Measurements from ENCODE around the gene PHYHD1.
"Not testable (repeated sequence)": the region's sequence is repeated elsewhere in the genome, so short reads cannot be mapped to it uniquely, and the experiment has no call there.

Gene PHYHD1

DNA sequence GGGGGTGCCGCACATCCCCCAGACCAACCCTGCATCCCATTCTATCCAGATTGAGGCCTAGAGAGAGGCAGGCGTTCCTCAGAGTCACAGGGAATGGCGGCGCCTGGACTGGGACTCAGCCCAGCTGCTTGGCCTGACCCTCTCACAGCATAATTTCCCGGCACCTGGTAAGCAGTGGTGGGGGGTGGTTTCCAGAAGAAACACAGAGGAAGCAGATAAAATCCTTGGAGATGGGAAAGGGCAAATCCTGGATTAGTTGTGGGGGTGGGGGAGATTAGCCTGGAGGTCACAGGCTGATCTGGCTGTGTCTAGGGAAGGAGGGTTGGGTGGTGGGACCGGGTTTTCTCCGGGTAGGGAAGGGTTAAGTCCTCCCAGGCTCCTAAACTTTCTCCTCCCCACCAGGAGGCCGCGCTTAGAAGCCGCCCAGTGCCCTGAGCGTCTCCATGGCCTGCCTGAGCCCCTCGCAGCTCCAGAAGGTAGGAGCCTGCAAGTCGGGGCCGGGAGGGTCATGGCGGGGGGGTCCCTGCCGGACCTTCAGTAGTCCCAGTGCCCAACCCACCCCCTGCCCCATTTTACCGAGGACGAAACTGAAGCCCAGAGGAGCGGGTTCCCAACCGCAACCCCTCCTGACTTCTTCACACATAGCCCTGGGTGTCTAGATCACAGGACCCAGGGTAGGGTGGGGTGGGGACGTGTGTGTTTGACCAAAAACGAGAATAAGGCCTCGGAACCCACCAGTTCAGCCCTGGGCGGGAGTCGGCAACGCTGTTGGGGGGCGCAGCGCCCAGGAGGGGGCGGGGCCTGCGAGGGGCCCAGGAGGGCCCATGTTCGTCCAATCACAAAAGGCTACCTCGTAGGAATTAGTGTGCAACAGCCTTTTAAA is 1.3 kb downstream of the PHYHD1 start:
- peak; percentile 77 for DNase-seq (ENCODE audit: low spot score)

- DNase-seq (ENCODE audit: low spot score) = no peak
Observed at GRCh38 chr9:128923493-128923883, 2.7 kb downstream of the PHYHD1 start.

GRCh38 chr9:128927731-128928411 is 7.1 kb downstream of the PHYHD1 start:
- peak; percentile 67 for DNase-seq (ENCODE audit: low spot score)

- DNase-seq (ENCODE audit: low spot score) = no peak
Observed at GRCh38 chr9:128928624-128929023, 7.8 kb downstream of the PHYHD1 start.

GRCh38 chr9:128929560-128929959 is 8.8 kb downstream of the PHYHD1 start:
- DNase-seq (ENCODE audit: low spot score) = no peak

- no peak for DNase-seq (ENCODE audit: low spot score)
Observed at GRCh38 chr9:128933731-128934130, 12.9 kb downstream of the PHYHD1 start.

DNA sequence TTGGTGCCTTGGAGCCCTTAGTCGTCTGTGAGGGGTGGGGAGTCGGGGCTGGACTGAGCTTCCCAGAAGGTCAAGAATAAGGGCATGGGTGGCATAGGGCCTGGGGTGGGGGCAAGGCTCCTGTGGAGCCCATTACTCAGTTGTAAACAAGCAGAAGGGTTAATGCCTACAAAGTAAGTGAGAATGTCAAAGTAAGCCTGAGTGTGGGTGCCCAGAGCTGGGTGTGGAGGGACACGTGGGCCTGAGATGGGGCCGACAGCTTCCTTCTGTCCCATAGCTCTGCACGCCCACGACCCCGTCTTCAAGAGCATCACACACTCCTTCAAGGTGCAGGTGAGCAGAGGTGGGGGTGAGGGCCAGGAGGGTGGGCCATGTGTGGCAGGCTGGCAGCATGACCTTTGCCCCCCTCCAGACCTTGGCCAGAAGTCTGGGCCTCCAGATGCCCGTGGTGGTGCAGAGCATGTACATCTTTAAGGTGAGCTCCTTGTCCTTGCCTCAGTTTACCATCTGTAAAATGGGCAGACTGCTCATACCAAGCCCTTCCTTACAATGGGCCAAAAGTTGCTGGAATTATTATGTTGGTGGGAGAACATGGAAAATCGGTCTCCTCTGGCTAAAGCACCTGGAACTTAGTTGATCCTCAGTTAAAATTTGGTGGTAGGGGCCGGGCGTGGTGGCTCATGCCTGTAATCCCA is 15.5 kb downstream of the PHYHD1 start:
- DNase-seq (ENCODE audit: low spot score) = no peak

GRCh38 chr9:128937310-128938165 is 16.8 kb downstream of the PHYHD1 start:
- no peak for DNase-seq (ENCODE audit: low spot score)

DNA sequence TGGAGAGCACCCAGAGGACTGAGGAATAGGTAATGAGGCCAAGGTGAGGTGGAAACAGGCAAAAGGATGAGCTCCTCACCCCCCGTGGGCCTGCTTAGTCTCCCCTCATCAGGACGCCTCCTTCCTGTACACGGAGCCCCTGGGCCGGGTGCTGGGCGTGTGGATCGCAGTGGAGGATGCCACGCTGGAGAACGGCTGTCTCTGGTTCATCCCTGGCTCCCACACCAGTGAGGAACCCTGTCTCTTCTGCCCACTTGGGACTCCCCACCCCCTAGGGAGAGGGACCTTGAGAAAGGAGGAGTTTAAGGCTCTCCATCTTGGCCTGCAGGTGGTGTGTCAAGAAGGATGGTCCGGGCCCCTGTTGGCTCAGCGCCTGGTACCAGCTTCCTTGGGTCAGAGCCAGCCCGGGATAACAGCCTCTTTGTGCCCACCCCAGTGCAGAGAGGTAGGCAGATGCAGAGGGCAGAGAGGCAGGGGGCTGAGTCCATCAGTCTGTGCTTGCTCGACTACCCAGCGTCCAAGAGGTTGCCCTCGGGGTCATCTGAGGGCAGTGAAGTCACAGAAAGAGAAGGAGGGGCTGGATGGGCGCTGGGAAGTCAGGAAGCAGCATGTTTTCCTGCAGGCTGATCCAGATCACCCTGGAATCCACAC is 19.6 kb downstream of the PHYHD1 start:
- no peak for DNase-seq (ENCODE audit: low spot score)

DNA sequence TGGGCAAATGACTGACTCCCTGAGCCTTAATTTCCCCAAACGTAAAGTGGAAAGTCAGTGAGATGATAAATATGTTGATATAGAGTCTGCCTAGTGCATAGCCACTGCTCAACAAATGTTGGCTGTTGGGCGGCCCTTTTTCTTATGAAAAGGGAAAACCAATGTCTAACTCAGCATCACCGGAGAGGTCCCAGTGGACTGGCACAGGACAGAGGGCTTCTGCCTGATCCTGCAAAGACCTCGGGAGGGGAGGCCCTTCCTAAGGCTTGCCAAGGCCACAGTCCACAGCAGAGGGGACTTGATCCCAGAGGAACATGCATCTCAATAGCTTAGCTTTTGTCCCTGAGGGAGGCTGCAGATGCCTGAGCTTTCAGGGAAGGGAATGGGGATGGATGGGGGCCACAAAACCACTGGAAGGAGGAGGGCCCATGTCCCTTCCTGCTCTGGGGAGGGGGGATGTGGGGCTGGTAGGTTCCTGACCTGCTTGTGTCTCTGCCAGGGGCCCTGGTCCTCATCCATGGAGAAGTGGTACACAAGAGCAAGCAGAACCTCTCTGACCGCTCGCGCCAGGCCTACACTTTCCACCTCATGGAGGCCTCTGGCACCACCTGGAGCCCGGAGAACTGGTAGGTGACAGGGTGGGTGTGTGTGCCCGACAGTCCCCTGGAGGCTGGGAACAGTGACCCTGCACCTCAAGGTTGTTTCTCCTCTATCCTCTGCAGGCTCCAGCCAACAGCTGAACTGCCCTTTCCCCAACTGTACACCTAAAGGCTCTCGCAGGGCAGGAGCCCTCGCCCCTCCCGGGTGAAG is 20.4 kb downstream of the PHYHD1 start:
- DNase-seq (ENCODE audit: low spot score) = no peak

- DNase-seq (ENCODE audit: low spot score) = no peak
Observed at GRCh38 chr9:128943832-128944620, 23.2 kb downstream of the PHYHD1 start.

- DNase-seq (ENCODE audit: low spot score) = not testable (repeated sequence)
Observed at GRCh38 chr9:128944966-128945365, 24.2 kb downstream of the PHYHD1 start.

DNA sequence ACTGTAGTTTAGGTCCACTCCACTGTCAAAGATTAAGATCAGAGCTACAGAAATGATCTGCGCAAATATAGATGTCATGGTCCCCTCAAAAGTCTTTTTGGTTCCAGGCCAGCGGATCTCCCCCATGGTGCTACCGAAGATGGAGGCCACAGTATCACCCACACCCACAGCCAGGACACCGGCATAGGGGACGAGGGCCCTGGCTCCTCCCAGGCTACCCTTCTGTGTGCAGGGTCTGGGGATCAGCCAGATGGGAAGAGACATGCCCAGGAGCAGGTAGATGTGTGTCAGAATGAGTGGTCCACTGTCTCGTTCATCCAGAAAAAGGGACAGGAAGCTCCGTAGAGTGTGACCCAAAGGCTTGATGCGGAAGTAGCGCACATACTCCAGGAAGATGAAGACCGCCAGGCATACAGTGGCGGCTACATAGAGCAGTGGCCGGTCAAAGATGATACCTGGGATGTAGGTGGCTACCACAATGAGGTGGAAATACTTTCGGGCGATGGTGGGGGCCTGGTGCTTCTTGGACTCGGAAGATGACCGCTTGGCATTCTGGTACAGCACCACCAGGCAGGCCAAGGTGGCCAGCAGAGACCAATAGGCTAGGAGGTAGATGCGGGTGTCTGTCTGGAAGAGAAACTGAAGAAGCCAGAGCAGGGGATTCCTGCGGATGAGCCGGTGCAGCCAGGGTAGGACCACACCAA is 25.2 kb downstream of the PHYHD1 start:
- DNase-seq (ENCODE audit: low spot score) = no peak

DNA sequence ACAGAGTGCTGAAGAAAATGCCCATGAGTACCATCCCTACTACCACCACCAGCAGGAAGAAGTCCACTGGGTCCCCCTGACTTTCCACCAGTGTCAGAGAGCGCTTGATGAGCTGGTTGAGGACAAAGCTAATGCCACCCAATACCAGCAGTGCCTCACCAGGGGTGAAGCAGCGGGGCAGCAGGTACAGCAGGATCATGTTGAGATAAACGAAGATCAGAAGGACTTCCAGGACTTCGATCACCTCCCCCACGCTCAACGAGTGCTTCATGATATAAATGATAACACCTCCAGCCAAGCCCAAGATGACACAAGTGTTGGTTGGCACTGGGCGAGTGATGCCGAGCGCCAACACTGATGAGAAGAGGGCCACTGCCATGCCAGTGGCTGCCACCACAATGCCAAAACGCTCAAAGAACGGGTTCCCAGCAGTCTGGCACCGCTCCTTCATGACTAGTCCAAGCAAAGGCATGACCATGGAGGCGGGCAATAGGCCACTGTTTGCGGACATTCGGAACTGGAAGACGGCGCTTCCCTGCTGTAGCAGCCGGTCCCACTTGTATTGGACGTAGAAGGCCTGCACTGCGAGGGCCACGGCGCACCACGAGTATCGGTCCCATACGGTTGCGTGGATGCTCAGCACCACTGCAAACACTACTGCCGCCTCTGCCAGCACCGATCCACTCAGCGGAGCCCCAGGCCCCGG is 25.9 kb downstream of the PHYHD1 start:
- DNase-seq (ENCODE audit: low spot score) = peak; percentile 52

DNA sequence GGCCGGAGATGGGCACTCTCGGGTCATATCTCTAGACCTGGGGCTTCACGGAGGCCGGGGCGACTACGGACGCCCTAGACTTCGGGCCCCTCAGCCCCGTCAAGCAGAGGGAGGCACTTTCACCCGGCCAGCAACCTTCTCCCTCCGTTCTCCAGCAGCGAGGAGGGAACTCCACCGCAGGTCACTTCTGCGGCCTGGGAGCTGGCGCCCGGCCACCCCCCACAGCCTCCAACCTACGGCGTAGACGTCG is 26.4 kb downstream of the PHYHD1 start:
- DNase-seq (ENCODE audit: low spot score) = no peak

DNA sequence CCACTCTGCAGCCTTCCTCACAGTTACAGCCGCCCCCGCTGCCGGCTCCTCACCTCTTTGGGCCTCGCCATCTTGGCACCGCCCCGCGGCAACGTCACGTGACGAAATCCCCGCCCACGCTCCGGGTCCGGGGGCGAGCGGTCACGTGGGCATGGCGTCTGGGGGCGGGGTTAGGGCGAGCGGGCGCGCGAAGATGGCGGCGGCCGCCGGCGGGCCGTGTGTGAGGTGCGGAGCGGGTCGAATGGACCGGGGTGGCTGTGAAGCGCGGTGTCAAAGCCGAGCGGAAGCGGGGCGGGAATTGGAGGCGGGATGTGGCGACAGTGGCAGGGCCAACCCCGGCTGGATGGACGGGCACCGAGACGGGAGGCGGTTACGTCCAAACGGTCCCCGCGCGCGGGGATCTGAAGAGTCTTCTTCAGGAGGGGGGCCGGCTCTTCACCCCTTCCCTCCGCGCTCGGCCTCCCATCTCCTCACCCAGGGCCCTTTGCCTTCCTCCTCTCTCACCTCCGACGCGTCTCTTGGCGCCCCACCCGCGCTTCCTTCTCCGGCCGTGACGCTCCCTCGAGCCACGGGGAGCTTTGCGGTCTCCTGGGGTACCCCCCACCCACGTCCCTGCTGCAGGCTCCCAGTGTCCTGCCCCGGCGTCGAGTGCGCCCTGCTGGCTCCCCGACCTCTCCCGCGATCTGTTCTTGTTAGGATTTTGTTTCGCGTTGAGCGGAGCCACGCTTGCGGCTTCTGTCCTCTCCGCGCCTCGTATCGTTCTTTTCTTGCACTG is 26.9 kb downstream of the PHYHD1 start, which contains the start of the genes DOLK and NUP188:
DOLK (minus strand) TSS at position 77 of the 775 bp plus-strand sequence. CDS start 300 bp downstream, outside the sequence.
NUP188 (plus strand) TSS at position 173 of the 775 bp plus-strand sequence; CDS start at position 194, 21 bp downstream.
- peak; percentile 99 for DNase-seq (ENCODE audit: low spot score)

- not testable (repeated sequence) for DNase-seq (ENCODE audit: low spot score)
Observed at GRCh38 chr9:128961403-128961802, 40.6 kb downstream of the PHYHD1 start.

DNA sequence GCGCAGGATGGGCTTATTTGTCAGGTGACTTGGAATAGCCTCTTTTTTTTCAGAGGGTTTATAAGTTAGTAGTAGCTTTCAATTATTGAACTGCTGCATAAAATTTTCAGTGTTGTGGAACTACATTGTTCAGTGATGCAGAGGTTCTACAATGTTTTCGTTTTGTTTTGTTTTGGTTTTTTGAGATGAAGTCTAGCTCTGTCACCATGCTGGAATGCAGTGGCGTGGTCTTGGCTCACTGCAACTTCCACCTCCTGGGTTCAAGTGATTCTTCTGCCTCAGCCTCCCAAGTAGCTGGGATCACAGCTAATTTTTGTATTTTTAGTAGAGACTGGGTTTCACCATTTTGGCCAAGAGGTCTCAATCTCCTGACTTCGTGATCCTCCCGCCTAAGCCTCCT is 48.7 kb downstream of the PHYHD1 start:
- no peak for DNase-seq (ENCODE audit: low spot score)
